ENCODE results near the gene WDR7.
A peak's percentile ranks its signal among the peaks of the same experiment; 100 is the strongest.

The WDR7 gene

DNA sequence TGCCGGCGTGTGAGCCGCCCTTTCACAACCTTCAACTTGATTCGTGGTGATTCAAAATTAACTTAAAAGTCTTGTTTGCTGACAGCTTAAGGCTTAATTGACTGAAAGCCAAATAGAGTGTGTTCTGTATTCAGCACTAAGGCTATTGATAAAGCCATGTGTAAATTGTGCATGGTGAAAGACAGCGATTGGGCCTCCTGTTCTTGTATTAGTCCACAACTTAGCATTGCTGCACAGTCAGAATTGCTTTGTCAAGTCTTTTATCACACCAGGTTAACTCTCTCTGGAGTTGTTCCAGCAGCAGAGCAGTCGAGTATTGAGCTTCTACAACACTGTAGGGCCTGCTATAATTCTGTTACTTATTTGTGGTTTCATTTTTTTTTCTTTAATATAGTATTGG, 210.1 kb downstream of the WDR7 start:
- Histone ChIP-seq H3K79me2 (ENCODE audit: low read length) (no peaks in the 10 kb centered on the region), H3K27ac (ENCODE audit: low read length) (no peak overlapping the region), H3K4me2 (ENCODE audit: low read length) (no peak overlapping the region), H3K36me3 (replicated peaks; ENCODE audit: low read depth, low read length) (no peaks in the 10 kb centered on the region), H3K9me3 (ENCODE audit: insufficient read depth, low read length) (no peaks in the 10 kb centered on the region), H3K9ac (ENCODE audit: low read length) (no peak overlapping the region), H2AFZ (ENCODE audit: low read depth, low read length) (no peak overlapping the region), H3K27me3 (ENCODE audit: low read depth, low read length) (no peaks in the 10 kb centered on the region), H3K4me3 (ENCODE audit: low read length) (no peak overlapping the region), H4K20me1 (ENCODE audit: insufficient read depth, low read length) (no peaks in the 10 kb centered on the region), H3K4me1 (ENCODE audit: low read length) (no peaks in the 10 kb centered on the region)
- TF ChIP-seq EZH2phosphoT487 (IDR thresholded peaks at IDR 0.05; ENCODE audit: low read depth): no peak
- TF ChIP-seq, protein P1, sequence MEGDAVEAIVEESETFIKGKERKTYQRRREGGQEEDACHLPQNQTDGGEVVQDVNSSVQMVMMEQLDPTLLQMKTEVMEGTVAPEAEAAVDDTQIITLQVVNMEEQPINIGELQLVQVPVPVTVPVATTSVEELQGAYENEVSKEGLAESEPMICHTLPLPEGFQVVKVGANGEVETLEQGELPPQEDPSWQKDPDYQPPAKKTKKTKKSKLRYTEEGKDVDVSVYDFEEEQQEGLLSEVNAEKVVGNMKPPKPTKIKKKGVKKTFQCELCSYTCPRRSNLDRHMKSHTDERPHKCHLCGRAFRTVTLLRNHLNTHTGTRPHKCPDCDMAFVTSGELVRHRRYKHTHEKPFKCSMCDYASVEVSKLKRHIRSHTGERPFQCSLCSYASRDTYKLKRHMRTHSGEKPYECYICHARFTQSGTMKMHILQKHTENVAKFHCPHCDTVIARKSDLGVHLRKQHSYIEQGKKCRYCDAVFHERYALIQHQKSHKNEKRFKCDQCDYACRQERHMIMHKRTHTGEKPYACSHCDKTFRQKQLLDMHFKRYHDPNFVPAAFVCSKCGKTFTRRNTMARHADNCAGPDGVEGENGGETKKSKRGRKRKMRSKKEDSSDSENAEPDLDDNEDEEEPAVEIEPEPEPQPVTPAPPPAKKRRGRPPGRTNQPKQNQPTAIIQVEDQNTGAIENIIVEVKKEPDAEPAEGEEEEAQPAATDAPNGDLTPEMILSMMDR (IDR thresholded peaks at IDR 0.05; ENCODE audit: low read depth, low read length): no peak

DNA sequence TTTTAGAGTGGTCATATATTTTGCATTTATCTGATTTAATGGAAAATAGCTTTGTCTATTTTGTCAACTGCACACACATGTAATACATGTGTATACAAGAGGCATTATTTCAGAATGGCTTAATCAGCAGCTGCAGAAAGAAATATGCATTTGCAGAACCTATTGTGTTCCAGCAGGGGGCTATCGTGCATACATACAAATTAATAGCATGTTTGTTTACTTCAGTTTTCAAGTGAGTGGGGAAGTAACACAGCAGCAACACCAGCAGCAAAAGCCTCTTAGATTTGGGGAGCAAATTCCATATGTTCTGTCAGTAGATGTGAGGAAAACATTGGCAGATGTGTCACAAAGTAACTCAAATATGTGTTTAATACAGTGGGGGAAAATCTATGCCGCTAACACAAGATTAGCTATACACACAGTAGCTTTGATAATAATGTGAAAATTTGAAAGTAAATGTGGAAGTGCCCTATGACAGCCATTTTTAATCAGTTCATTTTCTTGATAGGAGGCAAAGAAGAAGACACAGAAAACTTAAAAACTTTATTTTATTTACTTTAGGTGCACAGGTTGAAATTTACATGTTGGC, 218.1 kb downstream of the WDR7 start:
- Histone ChIP-seq H3K4me1 (ENCODE audit: low read length) (peaks cover 21% of the 10 kb centered on the region), H3K9ac (ENCODE audit: low read length) (no peak overlapping the region), H3K4me2 (ENCODE audit: low read length) (no peak overlapping the region), H3K4me3 (ENCODE audit: low read length) (no peak overlapping the region), H3K79me2 (ENCODE audit: low read length) (no peaks in the 10 kb centered on the region), H2AFZ (ENCODE audit: low read depth, low read length) (0 out of 2 replicates have a peak overlapping the region, but pooled peaks have one; percentile 32), H3K27me3 (ENCODE audit: low read depth, low read length) (no peaks in the 10 kb centered on the region), H4K20me1 (ENCODE audit: insufficient read depth, low read length) (no peaks in the 10 kb centered on the region), H3K9me3 (ENCODE audit: insufficient read depth, low read length) (no peaks in the 10 kb centered on the region), H3K36me3 (replicated peaks; ENCODE audit: low read depth, low read length) (no peaks in the 10 kb centered on the region), H3K27ac (ENCODE audit: low read length) (no peak overlapping the region)
- no peak for TF ChIP-seq EZH2phosphoT487 (IDR thresholded peaks at IDR 0.05; ENCODE audit: low read depth)
- TF ChIP-seq, protein P1 (IDR thresholded peaks at IDR 0.05; ENCODE audit: low read depth, low read length): peak; percentile 99

DNA sequence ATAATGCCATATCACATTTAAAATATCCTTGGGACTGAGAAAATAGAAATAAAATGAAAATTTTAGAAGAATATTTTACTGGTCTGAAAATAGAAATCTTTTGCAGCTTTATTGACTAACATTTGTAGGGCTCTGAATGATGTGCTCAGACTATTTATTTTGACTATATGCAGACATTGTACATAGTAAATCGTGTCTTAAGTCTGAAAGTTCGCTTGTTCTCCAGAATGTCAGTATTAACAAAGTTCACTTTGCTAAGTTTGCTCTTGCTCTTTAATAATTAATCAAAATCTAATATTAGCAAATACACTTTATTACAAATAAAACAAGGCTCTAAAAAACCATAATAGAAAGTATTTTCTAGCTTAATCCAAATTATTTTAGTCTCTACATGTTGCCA, 219.8 kb downstream of the WDR7 start:
- Histone ChIP-seq H3K4me3 (ENCODE audit: low read length) (no peak overlapping the region), H3K27ac (ENCODE audit: low read length) (no peak overlapping the region), H3K36me3 (replicated peaks; ENCODE audit: low read depth, low read length) (no peaks in the 10 kb centered on the region), H2AFZ (ENCODE audit: low read depth, low read length) (no peak overlapping the region), H3K4me1 (ENCODE audit: low read length) (peaks cover 21% of the 10 kb centered on the region), H4K20me1 (ENCODE audit: insufficient read depth, low read length) (no peaks in the 10 kb centered on the region), H3K4me2 (ENCODE audit: low read length) (no peak overlapping the region), H3K27me3 (ENCODE audit: low read depth, low read length) (no peaks in the 10 kb centered on the region), H3K79me2 (ENCODE audit: low read length) (no peaks in the 10 kb centered on the region), H3K9ac (ENCODE audit: low read length) (no peak overlapping the region), H3K9me3 (ENCODE audit: insufficient read depth, low read length) (no peaks in the 10 kb centered on the region)
- TF ChIP-seq EZH2phosphoT487 (IDR thresholded peaks at IDR 0.05; ENCODE audit: low read depth): no peak
- TF ChIP-seq, protein P1 (IDR thresholded peaks at IDR 0.05; ENCODE audit: low read depth, low read length): no peak

DNA sequence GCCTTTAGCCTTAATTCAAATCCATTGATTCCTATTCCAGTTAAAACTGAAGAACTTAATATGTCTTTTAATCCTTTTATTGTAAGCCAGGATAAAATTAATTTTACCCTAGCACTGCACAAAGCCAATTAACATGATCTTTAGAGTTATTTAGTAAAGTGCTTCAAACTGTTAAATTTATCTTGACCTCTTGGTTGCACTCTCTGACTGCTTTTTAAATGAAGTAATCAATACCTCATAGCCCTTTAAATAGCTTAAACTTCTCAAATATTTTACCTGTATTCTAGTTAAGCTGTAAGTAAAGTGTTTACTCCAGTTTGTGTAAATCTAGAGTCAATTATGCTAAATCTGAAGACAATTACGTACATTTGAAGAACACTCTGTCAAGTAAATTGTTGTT, 221.0 kb downstream of the WDR7 start:
- TF ChIP-seq, protein P1 (IDR thresholded peaks at IDR 0.05; ENCODE audit: low read depth, low read length): peak; percentile 67
- no peak for TF ChIP-seq EZH2phosphoT487 (IDR thresholded peaks at IDR 0.05; ENCODE audit: low read depth)
- Histone ChIP-seq H3K36me3 (replicated peaks; ENCODE audit: low read depth, low read length) (no peaks in the 10 kb centered on the region), H4K20me1 (ENCODE audit: insufficient read depth, low read length) (no peaks in the 10 kb centered on the region), H3K9ac (ENCODE audit: low read length) (no peak overlapping the region), H2AFZ (ENCODE audit: low read depth, low read length) (no peak overlapping the region), H3K4me2 (ENCODE audit: low read length) (no peak overlapping the region), H3K27me3 (ENCODE audit: low read depth, low read length) (no peaks in the 10 kb centered on the region), H3K79me2 (ENCODE audit: low read length) (no peaks in the 10 kb centered on the region), H3K4me1 (ENCODE audit: low read length) (peaks cover 21% of the 10 kb centered on the region), H3K9me3 (ENCODE audit: insufficient read depth, low read length) (no peaks in the 10 kb centered on the region), H3K27ac (ENCODE audit: low read length) (no peak overlapping the region), H3K4me3 (ENCODE audit: low read length) (no peak overlapping the region)

All from OCI-LY3 (cell line).